Measurements from ENCODE around the gene ANKRD63.

ANKRD63 gene

GRCh38 chr15:40282869-40283614 is at the start of gene ANKRD63:
TSS of gene ANKRD63 (minus strand) at chr15:40283064. CDS start at chr15:40282586, 478 bp downstream.
- DNase-seq (ENCODE audit: low read depth): no peak

- DNase-seq (ENCODE audit: low read depth): no peak
Measured at GRCh38 chr15:40332113-40332781, 49.4 kb upstream of the ANKRD63 start.

GRCh38 chr15:40331637-40332036 is 48.8 kb upstream of the ANKRD63 start:
- DNase-seq (ENCODE audit: low read depth): no peak

GRCh38 chr15:40331026-40331425 is 48.2 kb upstream of the ANKRD63 start:
- no peak for DNase-seq (ENCODE audit: low read depth)

GRCh38 chr15:40330368-40330836 is 47.5 kb upstream of the ANKRD63 start:
- DNase-seq (ENCODE audit: low read depth): no peak

GRCh38 chr15:40329804-40330203 is 46.9 kb upstream of the ANKRD63 start:
- no peak for DNase-seq (ENCODE audit: low read depth)

GRCh38 chr15:40328751-40329150 is 45.9 kb upstream of the ANKRD63 start:
- no peak for DNase-seq (ENCODE audit: low read depth)

- DNase-seq (ENCODE audit: low read depth): peak; percentile 47
Measured at GRCh38 chr15:40328176-40328575, 45.3 kb upstream of the ANKRD63 start.

- no peak for DNase-seq (ENCODE audit: low read depth)
Measured at GRCh38 chr15:40327457-40327856, 44.6 kb upstream of the ANKRD63 start.

GRCh38 chr15:40325700-40326099 is 42.8 kb upstream of the ANKRD63 start:
- DNase-seq (ENCODE audit: low read depth): no peak

GRCh38 chr15:40325188-40325587 is 42.3 kb upstream of the ANKRD63 start:
- no peak for DNase-seq (ENCODE audit: low read depth)

- DNase-seq (ENCODE audit: low read depth): no peak
Measured at GRCh38 chr15:40323953-40324937, 41.4 kb upstream of the ANKRD63 start.

- peak; percentile 76 for DNase-seq (ENCODE audit: low read depth)
Measured at GRCh38 chr15:40323239-40323952, 40.5 kb upstream of the ANKRD63 start, which contains the start of gene INAFM2. TSS of gene INAFM2 (plus strand) at chr15:40323692. CDS start at chr15:40324056, 364 bp downstream.

GRCh38 chr15:40322531-40323238 is 39.8 kb upstream of the ANKRD63 start:
- no peak for DNase-seq (ENCODE audit: low read depth)

GRCh38 chr15:40320931-40321371 is 38.1 kb upstream of the ANKRD63 start:
- no peak for DNase-seq (ENCODE audit: low read depth)

- no peak for DNase-seq (ENCODE audit: low read depth)
Measured at GRCh38 chr15:40320409-40320808, 37.5 kb upstream of the ANKRD63 start.

- DNase-seq (ENCODE audit: low read depth): no peak
Measured at GRCh38 chr15:40317580-40317979, 34.7 kb upstream of the ANKRD63 start.

GRCh38 chr15:40316931-40317330 is 34.1 kb upstream of the ANKRD63 start:
- no peak for DNase-seq (ENCODE audit: low read depth)

GRCh38 chr15:40314723-40315276 is 31.9 kb upstream of the ANKRD63 start:
- no peak for DNase-seq (ENCODE audit: low read depth)

Measured in HS-27A (cell line).